ENCODE results near the gene HLA-B.

HLA-B gene

DNA sequence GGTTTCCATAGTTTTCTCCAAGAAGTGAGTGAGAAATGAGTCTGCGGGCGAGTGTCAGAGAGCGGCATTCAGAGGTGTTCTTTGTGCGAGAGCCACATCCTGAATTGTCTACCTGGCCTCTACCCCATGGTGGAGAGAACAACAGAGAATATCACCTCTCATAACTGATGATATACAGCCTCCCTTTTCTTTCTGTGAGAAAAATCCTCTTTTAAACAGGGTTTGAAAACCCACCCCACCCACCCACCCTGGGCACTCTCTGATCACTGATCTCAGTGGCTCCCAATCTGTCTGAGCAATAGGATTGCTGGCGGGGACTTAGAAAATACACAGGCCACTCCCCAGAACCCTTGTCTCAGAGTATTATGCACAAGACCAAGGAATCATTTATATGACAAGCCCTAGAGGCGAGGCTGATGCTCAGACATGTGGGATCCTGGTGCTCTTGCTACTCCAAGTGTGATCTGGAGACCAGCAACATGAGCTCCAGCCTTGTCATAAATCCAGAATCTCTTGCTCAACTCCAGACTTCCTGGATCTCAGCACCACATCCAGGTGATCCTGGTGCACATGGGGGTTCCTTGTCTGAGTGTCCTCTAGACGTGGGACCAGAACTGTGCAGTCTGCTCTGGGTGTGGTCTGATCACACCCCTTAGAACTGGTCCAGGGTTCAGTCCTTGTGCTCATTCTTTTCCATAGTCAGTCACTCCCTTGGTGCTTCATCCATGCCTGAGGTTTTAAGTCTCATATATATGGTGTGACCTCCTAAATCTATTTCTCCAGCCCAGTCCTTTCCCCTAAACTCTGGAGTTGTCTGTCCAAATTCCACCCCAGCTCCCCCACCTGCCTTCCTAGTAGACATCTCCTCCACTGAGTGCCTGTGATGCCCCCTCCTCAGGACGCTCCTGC lies 5.3 kb downstream of the HLA-B start:
- DNase-seq, result no peak

DNA sequence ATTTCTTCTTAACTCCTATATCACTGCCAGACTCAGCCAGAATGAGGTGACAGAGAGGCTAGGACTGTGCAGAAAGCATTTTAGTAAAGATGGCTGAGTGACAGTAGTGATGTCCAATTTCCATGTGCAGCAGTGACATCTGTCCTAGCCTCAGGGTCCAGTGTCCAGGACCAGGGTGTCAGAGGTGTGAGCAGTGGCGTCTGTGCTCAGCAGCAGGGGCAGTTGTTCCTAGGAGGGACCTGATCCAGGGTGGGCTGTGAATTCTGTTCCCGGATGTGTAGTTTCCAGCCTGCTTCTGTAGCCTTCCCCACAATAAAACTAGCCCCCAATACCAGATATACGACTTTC lies 6.0 kb downstream of the HLA-B start:
- DNase-seq, result no peak

DNA sequence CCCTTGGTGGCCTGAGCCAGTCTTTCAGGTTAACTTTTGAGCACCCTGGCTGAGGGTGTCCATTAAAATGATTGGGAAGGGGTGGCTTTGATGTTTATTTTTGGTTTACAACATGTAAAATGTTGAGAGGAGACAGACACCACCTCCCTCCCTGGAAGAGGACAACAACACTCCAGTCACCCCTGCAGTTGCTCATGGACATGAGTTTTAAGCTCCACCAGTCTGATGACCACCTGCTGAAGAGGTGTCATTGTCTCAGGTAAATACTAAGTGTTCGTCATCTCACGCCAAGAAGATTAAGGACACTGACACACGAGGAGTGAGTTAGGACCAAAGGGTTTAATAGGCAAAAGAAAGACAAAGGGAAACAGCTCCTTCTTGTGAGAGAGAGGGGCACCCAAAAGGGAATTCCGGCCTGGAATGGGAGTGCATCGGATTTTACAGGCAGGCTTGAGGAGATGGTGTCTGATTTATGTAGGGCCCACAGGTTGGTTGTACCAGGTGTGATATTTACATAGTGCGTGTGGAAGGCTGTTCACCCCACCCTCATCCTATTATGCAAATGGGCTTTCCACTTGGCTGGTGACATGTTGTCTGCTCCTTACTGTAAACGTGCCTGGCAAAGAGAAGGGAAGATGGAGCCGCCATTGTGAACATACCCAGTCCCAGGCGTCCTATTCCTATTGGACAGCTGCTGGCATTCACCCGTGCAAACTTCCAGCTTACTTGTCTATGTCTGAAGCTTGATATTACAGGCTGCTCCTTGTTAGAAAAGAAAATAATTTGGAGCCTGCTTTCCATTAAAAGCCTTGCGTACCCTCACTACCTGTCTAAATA lies 6.6 kb downstream of the HLA-B start:
- no peak for DNase-seq

DNA sequence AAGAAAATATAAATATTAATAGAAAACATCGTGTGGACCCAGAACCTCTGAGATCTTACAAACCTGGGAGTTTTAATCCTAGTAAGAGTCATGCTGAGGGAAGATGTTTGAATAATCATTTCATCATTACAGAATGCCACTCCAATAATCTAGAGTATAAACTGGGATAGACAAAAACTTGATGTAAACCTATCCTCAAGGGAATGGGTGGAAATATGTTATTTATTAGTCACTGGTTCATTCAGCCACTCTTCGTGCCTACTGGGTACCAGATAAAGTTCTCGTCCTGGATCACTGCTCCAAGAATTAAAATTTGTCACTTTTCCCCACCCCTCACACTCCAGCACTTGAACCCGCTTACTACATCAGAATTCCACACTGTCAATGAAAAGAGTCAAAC lies 7.7 kb downstream of the HLA-B start:
- DNase-seq, result no peak

DNA sequence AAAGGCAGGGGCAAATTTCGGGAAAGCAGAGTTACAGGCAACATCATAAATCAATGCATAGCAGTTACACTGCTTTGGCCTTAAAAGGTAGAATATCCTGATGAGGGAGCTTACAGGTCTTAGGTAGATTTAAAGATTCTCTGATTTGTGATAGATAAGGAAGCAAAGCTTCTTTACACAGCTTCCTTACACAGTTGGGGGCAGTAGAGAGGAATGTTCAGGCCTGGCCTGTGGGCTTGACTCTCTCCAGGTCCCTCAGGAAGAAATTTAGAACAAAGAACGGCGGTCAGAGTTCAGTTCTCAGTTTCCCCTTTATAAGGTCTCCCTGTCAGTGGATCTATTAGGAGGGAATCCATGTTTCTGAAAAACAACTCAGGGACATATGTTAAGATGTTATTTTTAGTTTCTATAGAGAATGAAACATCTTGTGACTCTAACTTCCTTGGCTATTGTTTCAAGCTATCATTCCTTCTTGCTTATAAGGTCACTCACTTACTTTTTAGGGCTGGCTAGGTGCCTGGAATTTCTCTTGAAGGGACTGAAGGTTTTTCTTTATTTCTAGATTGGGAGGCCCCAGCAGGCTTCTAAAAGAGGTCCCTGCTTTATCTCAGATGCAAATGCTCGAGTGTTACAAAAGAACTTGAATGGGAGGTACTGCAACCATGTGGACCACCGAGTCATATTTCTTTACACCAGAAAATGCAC lies 11.8 kb downstream of the HLA-B start:
- DNase-seq, result no peak

DNA sequence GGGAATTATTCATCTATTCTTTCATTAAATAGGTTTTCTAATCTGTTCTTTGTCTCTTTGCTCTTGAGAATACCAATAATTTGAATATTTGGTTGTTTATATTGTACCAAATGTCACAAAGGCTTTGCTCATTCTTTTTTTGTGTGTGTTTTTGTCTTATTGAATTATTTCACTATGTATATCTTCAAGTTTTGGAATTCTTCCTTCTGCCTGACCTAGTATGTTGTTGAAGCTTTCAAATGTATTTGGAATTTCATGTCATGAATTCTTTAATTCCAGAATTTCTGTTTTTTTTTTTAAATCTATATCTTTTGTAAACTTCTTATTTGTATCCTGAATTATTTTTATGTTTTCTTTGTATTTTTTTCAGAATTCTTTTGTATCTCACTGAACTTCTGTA lies 16.8 kb downstream of the HLA-B start:
- DNase-seq, result no peak

DNA sequence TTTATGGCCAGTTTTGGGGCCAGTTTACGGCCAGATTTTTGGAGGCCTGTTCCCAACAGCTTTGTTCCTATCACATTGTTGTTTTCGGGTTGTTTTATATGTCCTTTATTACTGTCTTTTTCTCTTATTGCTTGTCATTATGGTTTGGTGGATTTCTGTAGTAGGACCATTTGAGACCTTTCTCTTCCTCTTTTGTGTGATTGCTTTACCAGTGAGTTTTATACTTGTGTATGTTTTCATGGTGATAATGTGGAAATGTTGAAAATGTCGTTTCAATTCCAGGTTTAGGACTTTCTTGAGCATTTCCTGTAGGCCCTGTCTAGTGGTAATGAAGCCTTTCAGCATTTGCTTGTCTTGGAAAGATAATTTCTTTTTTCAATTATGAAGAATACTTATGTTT lies 17.8 kb downstream of the HLA-B start:
- DNase-seq, result no peak

DNA sequence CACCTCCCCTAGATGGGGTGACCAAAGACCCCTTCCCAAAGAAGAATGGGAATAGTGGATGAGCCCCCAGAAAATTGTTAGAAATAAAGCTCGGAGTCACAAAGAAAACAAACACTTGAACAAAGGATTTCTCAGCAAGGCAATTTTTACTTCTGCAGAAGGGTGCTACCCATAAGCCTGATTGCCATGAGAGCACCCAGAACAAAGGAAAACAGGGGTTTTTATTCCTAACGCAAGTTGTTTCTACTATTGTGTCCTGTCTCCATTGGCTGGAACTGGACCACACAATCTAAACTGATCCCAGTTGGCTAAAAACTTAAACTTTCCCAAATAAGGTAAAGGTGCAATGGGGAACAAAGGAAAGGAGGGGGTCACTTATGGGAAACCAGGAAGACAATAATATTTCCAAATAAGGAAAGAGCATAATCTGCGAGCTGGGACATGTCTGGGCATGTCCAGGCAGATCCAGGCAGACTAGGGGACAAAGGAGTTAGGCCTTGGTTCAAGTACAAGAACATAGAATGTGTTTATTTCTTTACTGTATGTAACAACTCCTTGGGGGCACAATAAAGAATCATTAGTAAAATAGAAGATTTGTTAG lies 20.0 kb downstream of the HLA-B start:
- peak; percentile 62 for DNase-seq

DNA sequence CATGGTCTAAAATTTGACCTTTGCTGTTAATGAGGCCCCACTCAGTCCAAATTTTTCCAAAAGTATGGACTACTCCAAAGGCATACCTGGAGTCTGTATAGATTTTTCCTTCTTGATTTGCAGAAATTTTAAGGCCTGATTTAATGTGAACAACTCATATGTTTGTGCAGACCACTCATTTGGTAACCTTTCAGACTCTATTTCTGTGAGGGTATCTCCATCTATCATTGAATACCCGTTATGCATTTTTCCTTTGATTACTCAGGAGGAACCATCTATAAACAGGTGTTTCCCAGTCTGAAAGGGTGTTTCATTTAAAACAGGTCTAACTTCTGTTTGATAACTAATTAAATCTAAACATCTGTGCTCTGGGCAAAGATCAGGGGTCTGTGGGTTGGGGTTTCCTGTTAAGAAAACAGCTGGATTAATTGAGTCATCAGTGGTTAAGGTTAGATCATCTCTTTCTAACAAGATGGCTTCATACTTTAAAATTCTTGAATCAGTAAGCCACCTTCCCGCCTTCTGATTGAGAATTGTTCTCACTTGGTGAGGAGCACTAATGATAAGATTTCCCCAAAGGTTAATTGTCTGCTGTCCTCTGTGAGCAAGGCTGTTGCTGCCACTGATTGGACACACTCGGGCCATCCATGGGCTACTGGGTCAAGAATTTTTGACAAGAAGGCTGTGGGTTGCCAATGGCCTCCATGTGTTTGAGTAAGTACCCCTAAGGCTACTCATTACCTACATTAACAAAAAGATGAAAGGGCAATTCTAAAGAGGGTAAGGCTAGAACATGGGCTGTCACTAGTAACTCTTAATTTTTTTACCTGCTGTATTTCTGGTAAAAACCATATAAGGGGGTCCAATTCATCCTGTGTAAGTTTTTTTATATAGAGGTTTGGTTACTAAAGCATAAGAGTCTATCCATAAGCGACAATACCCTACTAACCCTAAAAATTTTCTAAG lies 24.1 kb downstream of the HLA-B start:
- peak; percentile 42 for DNase-seq

DNA sequence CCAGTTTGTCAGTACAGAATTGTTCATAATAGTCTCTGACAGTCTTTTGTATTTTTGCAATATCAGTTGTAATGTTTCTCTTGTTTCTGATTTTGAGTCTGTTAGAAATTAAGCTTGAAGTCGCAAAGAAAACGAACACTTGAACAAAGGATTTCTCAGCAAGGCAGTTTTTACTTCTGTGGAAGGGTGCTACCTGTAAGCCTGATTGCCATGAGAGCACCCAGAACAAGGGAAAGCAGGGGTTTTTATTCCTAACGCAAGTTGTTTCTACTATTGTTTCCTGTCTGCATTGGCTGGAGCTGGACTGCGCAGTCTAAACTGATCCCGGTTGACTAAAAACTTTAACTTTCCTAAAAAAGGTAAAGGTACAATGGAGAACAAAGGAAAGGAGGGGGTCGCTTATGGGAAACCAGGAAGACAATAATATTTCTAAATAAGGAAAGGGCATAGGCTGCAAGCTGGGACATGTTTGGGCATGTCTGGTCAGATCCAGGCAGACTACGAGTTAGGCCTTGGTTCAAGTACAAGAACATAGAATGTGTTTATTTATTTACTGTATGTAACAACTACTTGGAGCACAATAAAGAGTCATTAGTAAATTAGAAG lies 28.5 kb downstream of the HLA-B start:
- no peak for DNase-seq

DNA sequence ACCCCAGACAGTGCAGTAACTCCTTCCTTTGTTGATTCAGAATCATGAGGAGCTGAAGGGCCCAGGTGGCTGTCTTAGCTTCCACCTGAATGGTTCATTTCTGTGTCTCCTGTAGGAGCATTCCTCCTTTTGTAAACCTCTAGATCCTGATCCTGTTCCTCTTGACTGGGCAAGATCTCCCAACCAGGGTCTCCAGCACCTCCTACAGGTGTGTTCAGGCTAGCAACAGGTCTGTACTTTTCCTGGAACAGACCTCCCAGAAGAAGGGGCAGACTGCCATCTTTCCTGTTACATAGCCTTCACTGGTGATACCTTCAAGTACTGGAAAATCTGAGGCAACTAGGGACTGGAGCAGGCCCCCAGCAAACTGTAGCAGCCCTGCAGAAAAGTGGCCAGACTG lies 35.2 kb downstream of the HLA-B start:
- no peak for DNase-seq

DNA sequence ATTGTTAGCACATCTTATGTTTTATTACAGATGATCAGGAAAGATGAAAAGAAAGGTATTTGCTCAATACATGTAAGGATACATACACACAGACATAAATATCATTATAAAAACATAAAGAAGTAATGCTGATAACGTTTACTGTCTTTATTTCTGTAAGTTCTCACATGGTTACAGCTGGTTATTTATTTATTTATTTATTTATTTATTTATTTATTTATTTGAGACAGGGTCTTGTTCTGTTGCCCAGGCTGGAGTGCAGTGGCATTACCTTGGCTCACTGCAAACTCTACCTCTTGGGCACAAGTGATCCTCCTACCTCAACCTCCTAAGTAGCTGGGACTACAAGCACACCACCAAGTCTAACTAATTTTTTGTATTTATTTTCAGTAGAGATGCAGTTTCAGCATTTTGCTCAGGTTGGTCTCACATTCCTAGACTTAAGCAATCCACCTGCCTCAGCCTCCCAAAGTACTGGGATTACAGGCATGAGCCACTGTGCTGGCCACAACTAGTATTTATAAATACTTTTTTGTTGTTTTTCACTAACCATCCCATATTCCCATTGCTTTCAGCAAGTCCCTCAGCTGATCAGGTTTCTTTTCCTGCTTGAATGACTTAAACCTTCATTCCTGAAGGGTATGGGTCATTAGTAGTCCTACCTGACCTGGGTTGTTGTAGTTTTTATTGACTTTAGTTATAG lies 35.8 kb downstream of the HLA-B start:
- DNase-seq, result no peak

DNA sequence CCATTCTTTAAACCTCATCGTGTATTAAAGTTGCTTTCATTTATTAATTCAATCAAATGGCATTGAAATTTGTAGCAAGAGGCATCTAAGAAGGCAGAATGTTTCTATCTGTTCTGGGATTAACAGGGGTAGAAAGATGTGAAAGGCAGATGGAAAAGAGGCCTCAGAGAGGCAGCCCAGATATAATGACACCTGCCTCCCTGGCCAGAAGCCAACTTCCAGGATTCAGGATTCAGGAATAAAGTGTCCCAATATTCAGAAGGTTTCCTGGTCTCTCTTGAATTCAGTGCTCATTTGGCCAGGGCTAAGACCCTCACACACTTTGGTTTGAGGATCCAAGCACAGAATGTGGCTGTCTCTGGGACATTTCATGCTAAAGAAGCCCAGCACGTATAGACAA lies 39.9 kb downstream of the HLA-B start:
- DNase-seq, result no peak

DNA sequence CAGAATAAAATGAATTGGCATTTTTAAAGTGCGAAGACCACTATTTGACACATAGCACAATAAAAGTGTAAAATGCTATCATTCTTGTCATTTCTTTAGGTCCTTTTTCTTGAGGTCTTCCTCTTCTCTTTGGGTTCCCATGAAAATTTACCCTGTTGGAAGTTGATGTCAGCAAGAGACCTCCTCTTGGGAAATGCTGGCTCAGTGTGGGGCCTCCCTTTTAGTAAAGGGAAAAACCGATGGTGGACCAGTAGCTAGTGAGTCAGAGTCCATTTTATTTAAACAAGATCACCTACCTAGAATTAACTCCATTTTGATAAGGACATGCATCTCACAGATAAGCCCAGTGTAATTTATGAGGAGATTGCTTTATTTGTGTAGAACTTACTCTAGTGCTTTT lies 47.3 kb downstream of the HLA-B start:
- no peak for DNase-seq

DNA sequence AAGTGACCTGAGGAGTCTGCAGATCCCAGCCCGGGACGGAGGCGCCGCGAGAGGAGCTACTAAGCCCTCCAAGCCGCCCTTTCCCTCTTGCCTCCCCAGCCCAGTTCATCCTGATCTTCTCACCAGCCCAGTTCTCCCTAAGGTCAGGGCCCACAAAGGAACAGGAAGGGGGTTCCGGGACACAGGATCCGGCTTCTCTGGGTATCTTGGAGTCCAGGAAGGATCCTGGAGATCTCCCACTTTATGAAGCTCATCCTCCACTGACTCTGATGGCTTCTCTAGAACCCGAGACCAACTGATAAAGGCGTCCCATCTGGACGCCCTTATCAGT lies 48.2 kb downstream of the HLA-B start:
- DNase-seq, result no peak

DNA sequence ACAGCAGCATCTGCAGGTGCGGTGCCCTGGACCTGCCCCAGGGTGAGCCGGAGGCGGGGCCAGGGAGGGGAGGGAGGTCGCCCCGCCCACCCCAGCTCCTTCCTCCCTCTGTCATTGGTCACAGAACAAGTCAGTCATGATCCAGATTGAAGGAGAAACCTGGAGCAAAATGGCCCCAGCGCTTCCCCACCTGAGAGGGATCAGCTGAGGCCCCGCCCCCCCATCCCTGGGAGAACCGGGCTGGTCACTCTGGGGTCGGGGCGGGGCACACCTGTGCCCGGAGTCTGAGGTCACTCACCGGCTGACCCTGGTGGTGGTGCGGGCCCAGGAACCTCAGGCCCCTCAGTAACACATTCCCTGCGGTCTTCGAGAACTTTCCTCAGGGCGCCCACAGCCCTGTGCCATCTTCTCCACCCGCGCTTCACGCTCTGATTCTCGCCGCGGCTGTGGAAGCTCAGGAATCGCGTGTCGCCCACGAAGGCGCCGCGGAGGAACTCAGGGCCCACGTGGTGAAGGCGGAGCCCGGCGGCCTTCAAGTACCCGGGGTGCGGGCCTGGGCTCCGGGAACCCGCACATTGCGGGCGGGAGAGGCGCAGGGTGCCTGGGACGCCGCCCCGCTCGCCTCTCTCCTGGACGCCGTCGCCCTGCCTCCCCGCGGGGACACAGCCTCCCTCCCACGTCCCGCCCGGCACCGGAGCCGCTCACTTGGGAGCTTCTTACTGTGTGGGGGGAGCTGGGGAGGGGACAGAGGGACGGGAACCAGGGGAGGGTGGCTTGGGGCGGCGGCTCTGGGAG lies 48.7 kb downstream of the HLA-B start:
- DNase-seq, result peak; percentile 31

DNA sequence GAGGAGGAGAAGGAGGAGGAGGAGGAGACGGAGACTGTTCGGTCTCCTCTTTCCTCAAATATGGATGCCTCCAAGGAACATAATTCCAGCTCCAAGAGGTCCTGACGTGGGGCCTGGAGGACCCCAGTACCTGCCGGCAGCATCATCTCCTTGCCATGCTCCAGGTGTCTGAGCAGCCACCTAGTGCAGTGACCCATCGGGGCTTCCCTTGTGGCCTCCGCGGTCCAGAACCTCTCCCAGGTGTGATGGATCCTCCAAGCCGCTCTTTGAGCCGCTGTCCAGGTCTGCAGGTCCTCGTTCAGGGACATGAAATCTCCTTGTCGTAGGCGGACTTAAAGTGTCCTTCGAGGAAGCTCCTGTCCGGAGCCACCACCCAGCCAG lies 49.3 kb downstream of the HLA-B start:
- DNase-seq, result no peak

DNA sequence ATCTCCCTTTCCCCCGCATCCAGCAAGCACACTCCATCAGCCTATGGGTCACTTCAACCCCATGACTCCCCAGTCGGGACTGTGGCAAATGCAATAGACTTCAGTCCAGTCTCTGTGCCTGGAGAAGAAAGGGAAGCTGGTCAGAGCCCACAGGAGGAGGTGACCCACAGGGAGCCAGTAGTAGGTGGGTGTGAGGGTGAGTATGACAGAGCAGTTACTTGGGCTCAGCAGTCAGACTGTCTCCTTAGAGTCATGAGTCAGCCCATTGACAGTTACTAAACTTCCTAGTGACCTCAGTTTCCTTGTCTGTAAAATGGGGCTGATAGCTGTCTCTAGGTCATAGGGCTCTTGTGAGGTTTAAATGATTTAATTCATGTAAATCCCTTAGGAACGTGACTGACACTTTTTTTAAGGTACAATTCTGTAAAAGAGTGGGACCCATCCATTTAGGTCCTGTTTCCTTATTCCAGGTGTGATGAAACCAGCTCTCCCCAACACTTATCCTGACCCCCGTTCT lies 51.2 kb downstream of the HLA-B start:
- no peak for DNase-seq

DNA sequence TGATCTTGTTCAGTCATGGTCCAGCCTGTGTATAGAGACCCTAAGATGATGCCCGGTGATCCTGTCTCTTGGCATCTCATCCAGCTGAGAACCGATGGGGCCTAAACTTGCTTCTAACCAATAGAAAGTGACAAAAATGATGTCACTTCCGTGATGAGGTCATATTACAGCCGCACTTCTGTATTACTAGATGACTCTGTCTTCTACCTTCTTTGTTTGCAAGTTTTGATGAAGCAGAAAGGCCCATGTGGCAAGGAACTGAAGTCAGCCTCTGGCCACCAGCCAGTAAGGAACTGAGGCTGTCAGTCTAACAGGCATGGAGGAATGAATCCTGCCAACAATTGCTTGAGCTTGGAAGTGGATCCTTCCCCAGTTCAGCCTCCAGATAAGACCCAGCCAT lies 52.3 kb downstream of the HLA-B start:
- peak; percentile 10 for DNase-seq

All from hematopoietic multipotent progenitor cell treated with erythropoietin and hydrocortisone succinate and interleukin-3 and kit ligand, for 4 days (in vitro differentiated cells).